Activated effector memory CD4-positive, alpha-beta T cell treated with Interleukin-2 at 50 U/mL for 16 hours (primary cell): ENCODE data around the gene DTX2.
"Not testable (repeated sequence)": the region's sequence is repeated elsewhere in the genome, so short reads cannot be mapped to it uniquely, and the experiment has no call there.

Source experiments
- DNase-seq: peaks from one replicate; pipeline ENCODE4 v3.0.0-alpha.2; 2020

The DTX2 gene

GRCh38 chr7:76495717-76496116 lies 34.2 kb downstream of the DTX2 start:
- not testable (repeated sequence) for DNase-seq

- DNase-seq: not testable (repeated sequence)
These were observed 36.5 kb downstream of the DTX2 start for GRCh38 chr7:76497918-76498582.

GRCh38 chr7:76498583-76499200 lies 37.2 kb downstream of the DTX2 start:
- DNase-seq: not testable (repeated sequence)

- DNase-seq: not testable (repeated sequence)
These were observed 37.9 kb downstream of the DTX2 start for GRCh38 chr7:76499201-76499923.

GRCh38 chr7:76499924-76500241 lies 38.4 kb downstream of the DTX2 start:
- not testable (repeated sequence) for DNase-seq

- not testable (repeated sequence) for DNase-seq
These were observed 40.7 kb downstream of the DTX2 start for GRCh38 chr7:76502224-76502623.

- DNase-seq: not testable (repeated sequence)
These were observed 41.3 kb downstream of the DTX2 start for GRCh38 chr7:76502836-76503235.

- not testable (repeated sequence) for DNase-seq
These were observed 41.7 kb downstream of the DTX2 start for GRCh38 chr7:76503244-76503643.

- DNase-seq: not testable (repeated sequence)
These were observed 43.0 kb downstream of the DTX2 start for GRCh38 chr7:76504351-76505167.

- DNase-seq: no peak
These were observed 43.9 kb downstream of the DTX2 start for GRCh38 chr7:76505168-76506080.

- DNase-seq: no peak
These were observed 44.6 kb downstream of the DTX2 start for GRCh38 chr7:76506081-76506440.

- not testable (repeated sequence) for DNase-seq
These were observed 45.1 kb downstream of the DTX2 start for GRCh38 chr7:76506643-76507042.

GRCh38 chr7:76507723-76508406 lies 46.4 kb downstream of the DTX2 start:
- DNase-seq: no peak

- DNase-seq: no peak
These were observed 48.7 kb downstream of the DTX2 start, which contains the start of gene UPK3B for GRCh38 chr7:76509931-76510877. Gene UPK3B (plus strand): TSS chr7:76510552. CDS start chr7:76510653, 101 bp downstream.

- DNase-seq: not testable (repeated sequence)
These were observed 49.8 kb downstream of the DTX2 start for GRCh38 chr7:76511200-76511910.

- not testable (repeated sequence) for DNase-seq
These were observed 50.7 kb downstream of the DTX2 start for GRCh38 chr7:76511911-76512885.

GRCh38 chr7:76512941-76513816 lies 51.7 kb downstream of the DTX2 start:
- no peak for DNase-seq
